ENCODE data around the gene FAM151B. TPM values are rescaled to one million over a fixed set of nuclear protein-coding genes. Genes with fewer than 3 reads are reported as not detected.

FAM151B gene, protein sequence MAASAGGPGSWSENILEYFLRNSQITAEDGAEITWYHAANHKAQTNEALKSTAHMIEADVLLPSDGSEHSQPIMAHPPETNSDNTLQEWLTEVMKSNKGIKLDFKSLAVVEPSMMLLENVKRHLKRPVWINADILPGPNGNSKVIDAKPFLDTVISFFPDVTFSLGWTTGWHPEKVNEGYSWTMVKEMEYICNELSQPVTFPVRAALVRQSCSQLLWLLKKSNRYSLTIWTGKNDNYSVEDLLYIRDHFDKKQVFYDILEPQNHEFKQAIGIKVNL
- 10.1 and 14.3 TPM in 2 replicates for total RNA-seq

GRCh38 chr5:80487829-80488721, at the start of gene FAM151B:
FAM151B (plus strand) TSS chr5:80488100; CDS start chr5:80488124, 24 bp downstream.

GRCh38 chr5:80569961-80570786, 82.3 kb downstream of the FAM151B start, which contains the start of gene ANKRD34B:
ANKRD34B (minus strand) TSS chr5:80570280; CDS start chr5:80560019, 10,261 bp downstream.

Other genes with a start within 250 kb of the FAM151B start
- 22.2 and 24.7 TPM in 2 replicates for gene SERINC5, start 232.1 kb upstream of the FAM151B start, total RNA-seq
- not detected in 2 replicates for gene SPZ1, start 168.1 kb upstream of the FAM151B start, total RNA-seq
- 28.1 and 37.0 TPM in 2 replicates for gene ZFYVE16, start 80.0 kb upstream of the FAM151B start, total RNA-seq
- not detected in 2 replicates for gene ANKRD34B, start 82.2 kb downstream of the FAM151B start, total RNA-seq
- 13.7 and 20.8 TPM in 2 replicates for gene MSH3, start 166.6 kb downstream of the FAM151B start, total RNA-seq
- 8.1 and 12.0 TPM in 2 replicates for gene DHFR, start 166.9 kb downstream of the FAM151B start, total RNA-seq